GM23248 (cell line): ENCODE measurements around the gene SCN3B.

Experiments
- EZH2 ChIP-seq: fragments of 200-600 bp; sonication (generic); IDR thresholded peaks from 2 replicates; pipeline ENCODE4 v1.6.1; 2018; ENCODE audit warnings: antibody characterized with exemption, mild to moderate bottlenecking; ENCODE audit not compliant: insufficient read depth, poor library complexity, severe bottlenecking
- EZH2phosphoT487 ChIP-seq: fragments of 200-600 bp; sonication (generic); IDR thresholded peaks from 2 replicates; pipeline ENCODE4 v1.6.1; 2018; ENCODE audit warnings: antibody characterized with exemption, moderate library complexity, mild to moderate bottlenecking, low read depth; ENCODE audit not compliant: insufficient read depth

- no peak for TF ChIP-seq EZH2
- no peak for TF ChIP-seq EZH2phosphoT487
Measured at GRCh38 chr11:123670081-123670480, 15.7 kb upstream of the SCN3B start.
